K562 (cell line): ENCODE results near the gene NOTCH1. TPM values are rescaled to one million over a fixed set of nuclear protein-coding genes. Genes with fewer than 3 reads are reported as not detected.

Experiments used
- ATF7 ChIP-seq: fragments of 450-650 bp; IDR thresholded peaks from 2 replicates; pipeline ENCODE4 v1.7.1; 2014; ENCODE audit warnings: mild to moderate bottlenecking, moderate library complexity
- CEBPZ ChIP-seq: fragments of 150-350 bp; IDR thresholded peaks from 2 replicates; pipeline ENCODE4 v1.6.1; 2014; ENCODE audit warnings: low read depth, mild to moderate bottlenecking, low read length, borderline replicate concordance
- ESRRB ChIP-seq: fragments of 250-450 bp; sonication (Bioruptor Pico); IDR thresholded peaks from 2 replicates; pipeline ENCODE4 v1.5.0; 2020; ENCODE audit warnings: mild to moderate bottlenecking, moderate library complexity, borderline replicate concordance
- GABPB2 ChIP-seq: fragments of 250-450 bp; sonication (Bioruptor Pico); conservative IDR thresholded peaks from 2 replicates; pipeline ENCODE4 v1.5.1; 2021; ENCODE audit warnings: mild to moderate bottlenecking
- ILF3 ChIP-seq: fragments of 450-650 bp; IDR thresholded peaks from 2 replicates; pipeline ENCODE4 v1.6.1; 2018; ENCODE audit warnings: antibody characterized with exemption, mild to moderate bottlenecking, moderate library complexity, borderline replicate concordance
- KLF16 ChIP-seq: IDR thresholded peaks from 2 replicates; pipeline ENCODE4 v1.6.1; 2016; ENCODE audit warnings: antibody characterized with exemption
- LARP7 ChIP-seq: fragments of 450-650 bp; IDR thresholded peaks from 2 replicates; pipeline ENCODE4 v1.6.1; 2016
- MECOM ChIP-seq: fragments of 250-450 bp; sonication (Bioruptor Pico); IDR thresholded peaks from 2 replicates; pipeline ENCODE4 v1.8.0; 2022; ENCODE audit warnings: inconsistent platforms
- MED1 ChIP-seq: sonication (generic); formaldehyde crosslinking; IDR thresholded peaks from 2 replicates; pipeline ENCODE4 v1.8.1; 2023; ENCODE audit warnings: missing genetic modification reagents, borderline replicate concordance
- OTX1 ChIP-seq: fragments of 450-650 bp; formaldehyde crosslinking; IDR thresholded peaks from 2 replicates; pipeline ENCODE4 v1.4.0; 2022; ENCODE audit warnings: mild to moderate bottlenecking
- PHF20 ChIP-seq: fragments of 450-650 bp; IDR thresholded peaks from 2 replicates; pipeline ENCODE4 v1.6.1; 2018; ENCODE audit not compliant: partially characterized antibody
- PML ChIP-seq: IDR thresholded peaks from 2 replicates; pipeline ENCODE4 v1.6.1; 2012; ENCODE audit warnings: low read length, inconsistent platforms
- POLR2AphosphoS5 ChIP-seq: IDR thresholded peaks from 2 replicates; pipeline ENCODE4 v1.6.1; 2011; ENCODE audit warnings: mild to moderate bottlenecking, low read depth, low read length, moderate library complexity; ENCODE audit not compliant: control insufficient read depth, insufficient read depth
- RBBP5 ChIP-seq: fragments of 200-600 bp; sonication (generic); IDR thresholded peaks from 2 replicates; pipeline ENCODE4 v1.6.1; 2012; ENCODE audit warnings: borderline replicate concordance, mild to moderate bottlenecking, low read length, control low read depth, inconsistent platforms; ENCODE audit not compliant: insufficient read depth, poor library complexity, severe bottlenecking
- RCOR1 ChIP-seq, 2 experiments: IDR thresholded peaks; 2 replicates each; pipeline ENCODE4 v1.6.1; 2012; ENCODE audit warnings: low read depth in 2 of 2, low read length in 2 of 2, borderline replicate concordance in 1 of 2, improper control_type of control experiment in 1 of 2
- TFAM ChIP-seq: fragments of 250-450 bp; sonication (Bioruptor Pico); conservative IDR thresholded peaks from 2 replicates; pipeline ENCODE4 v1.5.0; 2021; ENCODE audit warnings: mild to moderate bottlenecking, moderate library complexity
- ZBTB9 ChIP-seq: fragments of 450-650 bp; formaldehyde crosslinking; IDR thresholded peaks from 2 replicates; pipeline ENCODE4 v1.4.0; 2020; ENCODE audit warnings: mild to moderate bottlenecking, moderate library complexity
- ZNF41 ChIP-seq: fragments of 250-450 bp; sonication (Bioruptor Pico); conservative IDR thresholded peaks from 2 replicates; pipeline ENCODE4 v1.4.0; 2020; ENCODE audit warnings: mild to moderate bottlenecking
- ZNF592 ChIP-seq: fragments of 450-650 bp; IDR thresholded peaks from 2 replicates; pipeline ENCODE4 v1.6.1; 2017; ENCODE audit warnings: antibody characterized with exemption, mild to moderate bottlenecking
- polyA plus RNA-seq, 8 experiments: library from polyadenylated mRNA; depleted of rRNA in 4 of 8; stranded (reverse) in 5 of 8; unstranded in 3 of 8; fragments of >200 nt; fragmentation: Nextera tagmentation in 2 of 8; fragmentation: Illumina TruSeq in 1 of 8; extraction: Ambion mirVana in 2 of 8; extraction: Trizol in 1 of 8; gene quantifications; 2 replicates each; pipeline versions ENCODE4 v1.2.1 to v1.2.3, GENCODE V29; 2011 to 2014; ENCODE audit warnings: inconsistent platforms in 1 of 8, missing spikeins in 1 of 8
- total RNA-seq, 7 experiments: library from RNA; depleted of rRNA in 6 of 7; stranded (reverse); fragments of >200 nt in 6 of 7; fragmentation: Illumina TruSeq in 2 of 7; extraction: Trizol in 2 of 7; gene quantifications; 2 replicates each; pipeline versions ENCODE4 v1.2.1 to v1.2.3, GENCODE V29; 2011 to 2021; ENCODE audit warnings: low replicate concordance in 1 of 7

Gene NOTCH1
- total and polyA plus RNA-seq, 9 of the 15 experiments (the other 6 are each of a cell fraction or from before 2014, with no cell fraction given), result 0.03 to 31.4 (median 2.3) TPM

GRCh38 chr9:136539427-136540421 lies 6.1 kb downstream of the NOTCH1 start (continued):
- TF ChIP-seq ZNF41 (CRISPR knock-in tag) (no peak), PHF20 (no peak), ZNF592 (no peak), ILF3 (no peak), RCOR1 (IDR thresholded peaks at IDR 0.05; ENCODE audit: borderline replicate concordance in 1 of 2, low read depth in 2 of 2, low read length in 2 of 2) (peak in 1 of 2 experiments; percentile 51; a peak in 2 of 4 replicates), KLF16 (no peak), CEBPZ (no peak), MED1 (no peak), GABPB2 (CRISPR knock-in tag) (no peak), LARP7 (no peak), ZBTB9 (CRISPR knock-in tag) (no peak), TFAM (CRISPR knock-in tag) (no peak), ATF7 (peak; percentile 83), RBBP5 (no peak), POLR2AphosphoS5 (no peak), MECOM (no peak), ESRRB (CRISPR knock-in tag) (no peak), OTX1 (no peak), PML (no peak)
